WERI-Rb-1 (cell line): Measurements from ENCODE around the gene PHKB.
"Not testable (repeated sequence)": the region's sequence is repeated elsewhere in the genome, so short reads cannot be mapped to it uniquely, and the experiment has no call there.

Source experiments
- DNase-seq: peaks from one replicate; pipeline ENCODE4 v3.0.0-alpha.2; 2020
- H3K27ac ChIP-seq: fragments of 250-450 bp; sonication (Bioruptor Pico); 2 replicates; pipeline ENCODE4 v1.5.1; 2020; ENCODE audit warnings: mild to moderate bottlenecking, moderate library complexity
- H3K27me3 ChIP-seq: fragments of 250-450 bp; sonication (Bioruptor Pico); 2 replicates; pipeline ENCODE4 v1.5.1; 2021; ENCODE audit warnings: mild to moderate bottlenecking, low read depth, moderate library complexity; ENCODE audit not compliant: insufficient read depth, severe bottlenecking
- H3K36me3 ChIP-seq: fragments of 250-450 bp; sonication (Bioruptor Pico); 2 replicates; pipeline ENCODE4 v1.5.1; 2020; ENCODE audit warnings: mild to moderate bottlenecking, moderate library complexity
- H3K4me3 ChIP-seq: 2 replicates; pipeline ENCODE4 v1.5.1; 2011; ENCODE audit warnings: low read depth, mild to moderate bottlenecking, control low read depth, low read length
- H3K9me3 ChIP-seq: fragments of 250-450 bp; sonication (Bioruptor Pico); 2 replicates; pipeline ENCODE4 v1.5.1; 2021; ENCODE audit warnings: mild to moderate bottlenecking, moderate library complexity; ENCODE audit not compliant: severe bottlenecking
- TF ChIP-seq, protein P1 (sequence below): IDR thresholded peaks from 2 replicates; pipeline ENCODE4 v1.5.1; 2011; ENCODE audit warnings: low read depth, mild to moderate bottlenecking, control low read depth, inconsistent platforms, low read length

Gene PHKB

DNA sequence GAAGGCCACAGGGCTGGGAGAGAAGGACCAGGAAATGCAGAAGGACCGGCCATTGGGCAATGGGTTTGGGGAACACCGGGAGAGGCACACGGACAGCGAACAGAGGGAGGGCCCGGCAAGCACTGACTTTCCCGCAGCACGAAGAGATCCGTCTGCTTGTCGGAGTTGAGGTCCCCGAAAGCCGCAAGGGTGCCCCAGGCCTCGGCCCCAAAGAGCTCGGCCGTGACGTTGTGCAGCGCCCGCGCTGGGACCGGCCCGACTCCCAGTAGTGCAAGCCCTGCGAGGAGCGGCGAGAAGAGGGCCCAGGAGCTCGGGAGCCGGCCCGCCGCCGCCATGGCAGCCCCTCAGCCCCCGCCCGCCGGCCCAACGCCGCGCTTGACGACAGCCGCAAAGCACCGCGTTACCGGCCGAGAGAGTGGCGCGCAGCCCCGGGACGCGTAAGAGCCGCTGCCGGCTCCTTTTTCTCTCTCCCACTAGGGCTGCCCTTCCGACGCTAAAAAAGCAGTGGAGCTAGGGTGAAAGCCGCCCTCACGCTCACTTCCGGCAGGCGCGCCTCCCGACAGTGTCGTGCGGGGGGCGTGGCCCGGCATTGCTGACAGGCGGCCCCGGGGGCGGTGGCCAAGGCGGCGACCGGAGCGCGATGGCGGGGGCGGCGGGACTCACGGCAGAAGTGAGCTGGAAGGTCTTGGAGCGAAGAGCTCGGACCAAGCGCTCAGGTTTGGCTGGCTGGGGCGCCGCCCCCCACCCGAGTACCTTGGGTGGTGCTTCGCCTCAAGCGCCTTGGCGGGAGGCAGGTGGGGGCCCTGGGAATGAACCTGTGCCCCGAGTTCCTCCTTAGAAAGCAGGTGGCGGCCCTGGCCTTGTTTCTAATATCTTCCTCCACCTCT, at the start of gene PHKB, which contains the start of gene ITFG1:
TSS of gene PHKB (plus strand) at position 621 of the 887 bp plus-strand sequence. CDS start at position 641, 20 bp downstream.
TSS of gene ITFG1 (minus strand) at position 353 of the 887 bp plus-strand sequence. CDS start at position 335, 18 bp downstream.
- no peaks in the 10 kb centered on the region for H3K9me3 ChIP-seq
- peak; percentile 92 for DNase-seq
- H3K27me3 ChIP-seq: no peaks in the 10 kb centered on the region
- H3K4me3 ChIP-seq: peak within 1 kb of the TSS; percentile 62
- H3K27ac ChIP-seq: peak within 1 kb of the TSS; percentile 99
- TF ChIP-seq, protein P1, sequence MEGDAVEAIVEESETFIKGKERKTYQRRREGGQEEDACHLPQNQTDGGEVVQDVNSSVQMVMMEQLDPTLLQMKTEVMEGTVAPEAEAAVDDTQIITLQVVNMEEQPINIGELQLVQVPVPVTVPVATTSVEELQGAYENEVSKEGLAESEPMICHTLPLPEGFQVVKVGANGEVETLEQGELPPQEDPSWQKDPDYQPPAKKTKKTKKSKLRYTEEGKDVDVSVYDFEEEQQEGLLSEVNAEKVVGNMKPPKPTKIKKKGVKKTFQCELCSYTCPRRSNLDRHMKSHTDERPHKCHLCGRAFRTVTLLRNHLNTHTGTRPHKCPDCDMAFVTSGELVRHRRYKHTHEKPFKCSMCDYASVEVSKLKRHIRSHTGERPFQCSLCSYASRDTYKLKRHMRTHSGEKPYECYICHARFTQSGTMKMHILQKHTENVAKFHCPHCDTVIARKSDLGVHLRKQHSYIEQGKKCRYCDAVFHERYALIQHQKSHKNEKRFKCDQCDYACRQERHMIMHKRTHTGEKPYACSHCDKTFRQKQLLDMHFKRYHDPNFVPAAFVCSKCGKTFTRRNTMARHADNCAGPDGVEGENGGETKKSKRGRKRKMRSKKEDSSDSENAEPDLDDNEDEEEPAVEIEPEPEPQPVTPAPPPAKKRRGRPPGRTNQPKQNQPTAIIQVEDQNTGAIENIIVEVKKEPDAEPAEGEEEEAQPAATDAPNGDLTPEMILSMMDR: no peak
- H3K36me3 ChIP-seq: peaks cover 15% of the 10 kb centered on the region

DNA sequence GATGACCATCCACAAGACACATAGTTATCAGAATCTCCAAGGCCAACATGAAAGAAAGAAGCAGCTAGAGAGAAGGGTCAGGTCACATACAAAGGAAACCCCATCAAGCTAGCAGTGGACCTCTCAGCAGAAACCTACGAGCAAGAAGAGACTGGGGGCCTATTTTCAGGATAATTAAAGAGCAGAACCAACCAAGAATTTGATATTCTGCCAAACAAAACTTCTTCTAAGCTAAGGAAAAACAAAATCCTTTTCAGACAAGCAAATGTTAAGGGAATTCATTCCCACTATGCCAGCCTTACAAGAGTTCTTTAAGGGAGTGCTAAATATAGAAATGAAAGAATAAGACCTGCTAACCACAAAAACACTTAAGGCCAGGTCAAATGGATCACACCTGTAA, 48.1 kb upstream of the PHKB start:
- no peaks in the 10 kb centered on the region for H3K27me3 ChIP-seq
- DNase-seq: no peak
- no peaks in the 10 kb centered on the region for H3K36me3 ChIP-seq
- TF ChIP-seq, protein P1: no peak
- H3K9me3 ChIP-seq: no peaks in the 10 kb centered on the region
- no peak overlapping the region for H3K4me3 ChIP-seq
- H3K27ac ChIP-seq: no peak overlapping the region

DNA sequence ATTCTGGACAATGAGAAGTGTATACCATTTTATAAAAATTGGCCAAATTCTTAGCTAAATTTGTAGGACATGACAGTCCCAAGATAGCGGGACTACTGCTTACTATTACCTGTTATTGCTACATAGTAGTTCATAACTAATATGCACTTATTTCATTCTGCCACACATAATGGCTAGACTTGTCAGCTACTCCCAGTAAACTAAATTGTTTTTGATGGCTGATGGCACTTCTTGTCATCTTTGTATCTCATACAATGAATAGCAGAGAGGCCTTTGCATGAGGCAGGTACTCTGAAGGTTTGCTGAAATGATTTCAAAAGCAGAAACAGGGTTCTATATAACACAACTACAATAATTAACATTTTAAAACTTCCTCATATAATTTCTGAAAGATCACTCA, 44.3 kb upstream of the PHKB start:
- TF ChIP-seq, protein P1: no peak
- no peaks in the 10 kb centered on the region for H3K36me3 ChIP-seq
- no peaks in the 10 kb centered on the region for H3K9me3 ChIP-seq
- H3K4me3 ChIP-seq: no peak overlapping the region
- H3K27me3 ChIP-seq: no peaks in the 10 kb centered on the region
- no peak for DNase-seq
- H3K27ac ChIP-seq: no peak overlapping the region

DNA sequence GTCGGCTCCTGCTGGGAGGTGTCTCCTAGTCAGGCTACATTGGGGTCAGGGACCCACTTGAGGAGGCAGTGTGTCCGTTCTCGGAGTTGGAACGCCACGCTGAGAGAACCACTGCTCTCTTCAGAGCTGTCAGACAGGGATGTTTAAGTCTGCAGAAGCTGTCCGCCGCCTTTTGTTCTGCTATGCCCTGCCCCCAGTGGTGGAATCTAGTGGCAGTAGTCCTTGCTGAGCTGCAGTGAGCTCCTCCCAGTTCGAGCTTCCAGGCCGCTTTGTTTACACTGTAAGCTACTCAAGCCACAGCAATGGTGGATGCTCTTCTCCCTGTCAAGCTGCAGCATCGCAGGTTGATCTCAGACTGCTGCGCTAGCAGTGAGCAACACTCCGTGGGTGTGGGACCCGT, 36.3 kb upstream of the PHKB start:
- no peak for DNase-seq
- TF ChIP-seq, protein P1: no peak
- no peak overlapping the region for H3K27ac ChIP-seq
- no peaks in the 10 kb centered on the region for H3K9me3 ChIP-seq
- H3K4me3 ChIP-seq: no peak overlapping the region
- H3K27me3 ChIP-seq: no peaks in the 10 kb centered on the region
- peaks cover 10% of the 10 kb centered on the region for H3K36me3 ChIP-seq

DNA sequence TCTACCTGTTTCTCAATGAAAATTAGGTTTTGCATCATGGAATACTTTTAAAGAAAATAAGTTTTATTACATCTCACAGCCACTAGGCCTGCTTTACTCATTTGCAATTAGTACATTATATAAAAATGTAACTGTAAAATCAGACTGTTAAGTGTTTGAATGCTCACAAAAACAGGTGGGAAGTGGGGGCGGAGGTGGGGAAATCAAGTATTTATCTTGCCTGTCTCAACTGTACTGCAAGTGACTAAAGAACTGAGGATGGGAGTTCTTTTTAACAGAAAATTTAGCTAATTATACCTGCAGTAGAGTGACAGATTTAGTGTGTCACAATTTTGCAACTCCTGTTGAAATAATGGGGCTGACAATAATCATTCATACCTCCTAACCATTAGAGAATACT, 34.3 kb upstream of the PHKB start:
- peaks cover 10% of the 10 kb centered on the region for H3K36me3 ChIP-seq
- H3K4me3 ChIP-seq: no peak overlapping the region
- H3K27me3 ChIP-seq: no peaks in the 10 kb centered on the region
- no peaks in the 10 kb centered on the region for H3K9me3 ChIP-seq
- no peak for DNase-seq
- TF ChIP-seq, protein P1: no peak
- H3K27ac ChIP-seq: no peak overlapping the region

DNA sequence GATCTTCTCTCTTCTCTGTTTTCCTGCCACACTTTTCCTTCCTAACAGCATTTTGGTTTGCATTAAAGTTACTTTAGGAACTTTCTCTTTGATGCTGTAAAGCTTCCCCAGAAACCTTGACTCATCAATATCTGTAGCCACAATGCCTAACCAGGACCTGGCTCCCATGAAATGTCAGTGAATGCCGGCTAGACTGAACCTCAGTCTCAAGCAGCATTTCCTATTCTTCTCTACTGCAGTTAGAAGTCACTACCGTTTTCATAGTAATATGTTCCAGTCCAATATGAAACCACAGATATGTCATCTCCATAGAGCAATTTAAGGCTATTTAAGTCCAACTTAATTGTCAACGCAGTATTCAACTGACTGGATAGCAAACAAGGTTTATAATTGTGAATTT, 29.2 kb upstream of the PHKB start:
- Histone ChIP-seq H3K27ac (no peak overlapping the region), H3K4me3 (no peak overlapping the region), H3K27me3 (no peaks in the 10 kb centered on the region), H3K36me3 (no peaks in the 10 kb centered on the region), H3K9me3 (no peaks in the 10 kb centered on the region)
- no peak for DNase-seq
- TF ChIP-seq, protein P1: no peak

DNA sequence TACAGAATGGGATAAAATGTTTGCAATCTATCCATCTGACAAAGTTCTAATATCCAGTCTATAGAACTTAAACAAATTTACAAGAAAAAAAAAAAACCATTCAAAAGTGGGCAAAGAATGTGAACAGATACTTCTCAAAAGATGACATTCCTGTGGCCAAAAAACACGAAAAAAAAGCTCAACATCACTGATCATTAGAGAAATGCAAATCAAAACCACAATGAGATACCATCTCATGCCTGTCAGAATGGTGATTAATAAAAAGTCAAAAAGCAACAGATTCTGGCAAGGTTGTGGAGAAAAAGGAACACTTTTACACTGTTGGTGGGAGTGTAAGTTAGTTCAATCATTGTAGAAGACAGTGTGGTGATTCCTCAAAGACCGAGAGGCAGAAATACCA, 26.9 kb upstream of the PHKB start:
- DNase-seq, H3K27ac ChIP-seq, H3K4me3 ChIP-seq, H3K9me3 ChIP-seq, H3K27me3 ChIP-seq, H3K36me3 ChIP-seq: not testable (repeated sequence)

DNA sequence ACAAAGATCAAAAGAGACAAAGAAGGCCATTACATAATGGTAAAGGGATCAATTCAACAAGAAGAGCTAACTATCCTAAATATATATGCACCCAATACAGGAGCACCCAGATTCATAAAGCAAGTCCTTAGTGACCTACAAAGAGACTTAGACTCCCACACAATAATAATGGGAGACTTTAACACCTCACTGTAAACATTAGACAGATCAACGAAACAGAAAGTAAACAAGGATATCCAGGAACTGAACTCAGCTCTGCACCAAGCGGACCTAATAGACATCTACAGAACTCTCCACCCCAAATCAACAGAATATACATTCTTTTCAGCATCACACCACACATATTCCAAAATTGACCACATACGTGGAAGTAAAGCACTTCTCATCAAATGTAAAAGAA, 21.1 kb upstream of the PHKB start:
- not testable (repeated sequence) for H3K4me3 ChIP-seq, H3K27me3 ChIP-seq, DNase-seq, H3K27ac ChIP-seq, H3K9me3 ChIP-seq, H3K36me3 ChIP-seq
